ENCODE results near the gene KRT31. TPM values are rescaled to one million over a fixed set of nuclear protein-coding genes. Genes with fewer than 3 reads are reported as not detected.
"Not testable (repeated sequence)": the region's sequence is repeated elsewhere in the genome, so short reads cannot be mapped to it uniquely, and the experiment has no call there.

KRT31 gene
- total RNA-seq, 1 donor from 2014 or later, result not detected

GRCh38 chr17:41351177-41351576 lies 46.2 kb downstream of the KRT31 start:
- DNase-seq (ENCODE audit: low read depth), result no peak
- no peaks in the 10 kb centered on the region for H3K27me3 ChIP-seq (ENCODE audit: control insufficient read depth, insufficient read depth, low read length)
- H3K36me3 ChIP-seq (ENCODE audit: control insufficient read depth, insufficient read depth, low read length), result no peaks in the 10 kb centered on the region
- H3K4me3 ChIP-seq (ENCODE audit: low read depth, low read length), result no peak overlapping the region
- TF ChIP-seq, protein P1, sequence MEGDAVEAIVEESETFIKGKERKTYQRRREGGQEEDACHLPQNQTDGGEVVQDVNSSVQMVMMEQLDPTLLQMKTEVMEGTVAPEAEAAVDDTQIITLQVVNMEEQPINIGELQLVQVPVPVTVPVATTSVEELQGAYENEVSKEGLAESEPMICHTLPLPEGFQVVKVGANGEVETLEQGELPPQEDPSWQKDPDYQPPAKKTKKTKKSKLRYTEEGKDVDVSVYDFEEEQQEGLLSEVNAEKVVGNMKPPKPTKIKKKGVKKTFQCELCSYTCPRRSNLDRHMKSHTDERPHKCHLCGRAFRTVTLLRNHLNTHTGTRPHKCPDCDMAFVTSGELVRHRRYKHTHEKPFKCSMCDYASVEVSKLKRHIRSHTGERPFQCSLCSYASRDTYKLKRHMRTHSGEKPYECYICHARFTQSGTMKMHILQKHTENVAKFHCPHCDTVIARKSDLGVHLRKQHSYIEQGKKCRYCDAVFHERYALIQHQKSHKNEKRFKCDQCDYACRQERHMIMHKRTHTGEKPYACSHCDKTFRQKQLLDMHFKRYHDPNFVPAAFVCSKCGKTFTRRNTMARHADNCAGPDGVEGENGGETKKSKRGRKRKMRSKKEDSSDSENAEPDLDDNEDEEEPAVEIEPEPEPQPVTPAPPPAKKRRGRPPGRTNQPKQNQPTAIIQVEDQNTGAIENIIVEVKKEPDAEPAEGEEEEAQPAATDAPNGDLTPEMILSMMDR (IDR thresholded peaks at IDR 0.05; ENCODE audit: insufficient read depth, low read length, poor library complexity, severe bottlenecking), result no peak

DNA sequence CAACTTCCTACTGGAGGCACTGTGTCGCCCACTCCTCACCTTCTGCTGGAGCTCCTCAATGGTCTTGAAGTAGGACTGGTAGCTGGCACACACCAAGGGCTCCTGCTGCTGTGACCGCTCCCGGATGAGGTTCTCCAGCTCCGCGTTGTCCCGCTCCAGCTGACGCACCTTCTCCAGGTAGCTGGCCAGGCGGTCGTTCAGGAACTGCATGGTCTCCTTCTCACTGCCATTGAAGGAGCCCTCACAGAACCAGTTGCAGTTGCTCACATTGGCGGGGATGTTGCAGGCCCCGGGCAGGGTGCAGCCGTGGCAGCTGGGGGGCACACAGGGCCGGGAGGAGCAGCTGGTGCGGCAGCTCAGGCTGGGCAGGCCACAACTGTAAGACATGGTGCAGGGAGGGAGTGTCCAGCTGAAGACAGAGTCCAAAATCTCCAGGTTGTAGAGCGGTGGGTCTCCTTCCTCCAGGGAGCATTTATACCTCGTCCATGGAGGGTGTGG lies 47.0 kb downstream of the KRT31 start, which contains the start of gene KRT33A:
KRT33A (minus strand) TSS at position 448 of the 498 bp plus-strand sequence; CDS start at position 387, 61 bp downstream.
- H3K36me3 ChIP-seq (ENCODE audit: control insufficient read depth, insufficient read depth, low read length); DNase-seq (ENCODE audit: low read depth); H3K4me3 ChIP-seq (ENCODE audit: low read depth, low read length): not testable (repeated sequence)

DNA sequence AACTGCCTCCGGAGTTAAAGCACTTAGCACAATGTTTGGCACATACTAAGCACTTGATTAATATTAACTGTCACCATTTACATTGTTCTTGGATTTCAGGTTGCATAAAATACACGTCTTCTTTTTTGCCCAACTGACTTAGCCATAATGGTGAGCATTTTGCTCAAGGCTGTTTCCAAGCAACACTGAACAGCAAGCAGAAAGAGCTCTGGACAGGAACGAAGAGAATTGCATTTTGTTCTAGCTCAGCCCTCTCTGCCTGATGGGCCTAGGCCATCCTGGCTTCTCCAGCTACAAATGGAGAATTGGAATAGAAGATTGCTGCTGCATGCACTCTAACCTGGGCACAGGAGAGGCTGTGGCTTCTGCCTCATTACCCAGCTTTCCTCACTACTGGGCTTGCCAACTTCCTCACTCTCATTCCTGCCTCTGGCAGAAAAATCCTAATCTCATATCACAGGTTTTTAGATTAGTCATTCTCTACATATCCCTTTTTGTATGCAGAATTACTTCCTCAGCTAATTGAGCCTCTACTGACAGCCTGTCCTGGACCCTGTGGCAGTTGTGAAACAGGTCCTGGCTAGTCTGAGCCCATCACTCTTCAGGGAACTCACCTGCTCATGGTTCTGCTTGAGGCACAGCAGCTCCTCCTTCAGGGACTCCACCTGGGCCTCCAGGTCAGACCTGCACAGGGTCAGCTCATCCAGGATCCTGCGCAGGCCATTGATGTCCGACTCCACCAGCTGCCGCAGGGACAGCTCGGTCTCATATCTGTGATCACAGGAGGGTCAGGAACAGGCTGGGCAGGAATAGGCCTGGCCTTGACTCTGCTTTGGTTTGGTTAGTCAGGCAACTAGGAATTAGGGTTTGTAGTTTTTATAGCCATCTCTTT lies 49.3 kb downstream of the KRT31 start:
- no peak overlapping the region for H3K4me3 ChIP-seq (ENCODE audit: low read depth, low read length)
- TF ChIP-seq, protein P1 (IDR thresholded peaks at IDR 0.05; ENCODE audit: insufficient read depth, low read length, poor library complexity, severe bottlenecking), result no peak
- H3K27me3 ChIP-seq (ENCODE audit: control insufficient read depth, insufficient read depth, low read length), result no peaks in the 10 kb centered on the region
- no peaks in the 10 kb centered on the region for H3K36me3 ChIP-seq (ENCODE audit: control insufficient read depth, insufficient read depth, low read length)
- no peak for DNase-seq (ENCODE audit: low read depth)

More for the DNA sequence above, 47.0 kb downstream of the KRT31 start, which contains the start of gene KRT33A:
- H3K27me3 ChIP-seq (ENCODE audit: control insufficient read depth, insufficient read depth, low read length), result not testable (repeated sequence)

- not testable (repeated sequence) for H3K27me3 ChIP-seq (ENCODE audit: control insufficient read depth, insufficient read depth, low read length); H3K36me3 ChIP-seq (ENCODE audit: control insufficient read depth, insufficient read depth, low read length); H3K4me3 ChIP-seq (ENCODE audit: low read depth, low read length); DNase-seq (ENCODE audit: low read depth)
Observed at GRCh38 chr17:41346421-41346820, 51.0 kb downstream of the KRT31 start.

- DNase-seq (ENCODE audit: low read depth), result no peak
- TF ChIP-seq, protein P1 (IDR thresholded peaks at IDR 0.05; ENCODE audit: insufficient read depth, low read length, poor library complexity, severe bottlenecking), result no peak
- Histone ChIP-seq H3K36me3 (ENCODE audit: control insufficient read depth, insufficient read depth, low read length) (no peaks in the 10 kb centered on the region), H3K4me3 (ENCODE audit: low read depth, low read length) (no peak overlapping the region), H3K27me3 (ENCODE audit: control insufficient read depth, insufficient read depth, low read length) (no peaks in the 10 kb centered on the region)
Observed at GRCh38 chr17:41345992-41346391, 51.4 kb downstream of the KRT31 start.

Other genes starting within 250 kb of the KRT31 start
- gene KRTAP4-5, start 247.8 kb downstream of the KRT31 start, total RNA-seq, result not detected in 2 replicates
- gene KRTAP4-4, start 236.9 kb downstream of the KRT31 start, total RNA-seq, result not detected in 2 replicates
- not detected in 2 replicates for gene KRTAP4-3, start 229.4 kb downstream of the KRT31 start, total RNA-seq
- not detected in 2 replicates for gene KRTAP4-2, start 219.4 kb downstream of the KRT31 start, total RNA-seq
- not detected in 2 replicates for gene KRTAP4-1, start 212.7 kb downstream of the KRT31 start, total RNA-seq
- gene KRTAP9-1, start 207.7 kb downstream of the KRT31 start, total RNA-seq, result not detected in 2 replicates
- gene KRTAP9-2, start 171.0 kb downstream of the KRT31 start, total RNA-seq, result not detected in 2 replicates
- gene KRTAP9-3, start 165.2 kb downstream of the KRT31 start, total RNA-seq, result not detected in 2 replicates
- not detected in 2 replicates for gene KRTAP9-8, start 159.6 kb downstream of the KRT31 start, total RNA-seq
- gene KRTAP9-4, start 147.9 kb downstream of the KRT31 start, total RNA-seq, result not detected in 2 replicates
- gene KRTAP9-9, start 142.2 kb downstream of the KRT31 start, total RNA-seq, result not detected in 2 replicates
- not detected in 2 replicates for gene KRTAP9-6, start 132.2 kb downstream of the KRT31 start, total RNA-seq
- gene KRTAP9-7, start 121.9 kb downstream of the KRT31 start, total RNA-seq, result not detected in 2 replicates
- gene KRTAP29-1, start 94.8 kb downstream of the KRT31 start, total RNA-seq, result not detected in 2 replicates
- gene KRTAP16-1, start 88.3 kb downstream of the KRT31 start, total RNA-seq, result not detected in 2 replicates
- not detected in 2 replicates for gene KRTAP17-1, start 81.9 kb downstream of the KRT31 start, total RNA-seq
- not detected in 2 replicates for gene KRT33A, start 46.8 kb downstream of the KRT31 start, total RNA-seq
- gene KRT33B, start 27.8 kb downstream of the KRT31 start, total RNA-seq, result 0.17 TPM in 1 of 2 replicates, not detected in the other
- gene KRT34, start 15.3 kb downstream of the KRT31 start, total RNA-seq, result 2.5 and 5.5 TPM in 2 replicates
- gene KRT37, start 27.0 kb upstream of the KRT31 start, total RNA-seq, result not detected in 2 replicates
- not detected in 2 replicates for gene KRT38, start 43.4 kb upstream of the KRT31 start, total RNA-seq
- not detected in 2 replicates for gene KRT32, start 69.8 kb upstream of the KRT31 start, total RNA-seq
- not detected in 2 replicates for gene KRT35, start 83.5 kb upstream of the KRT31 start, total RNA-seq
- not detected in 2 replicates for gene KRT36, start 92.3 kb upstream of the KRT31 start, total RNA-seq
- gene KRT13, start 108.0 kb upstream of the KRT31 start, total RNA-seq, result 0.96 TPM in 1 of 2 replicates, not detected in the other
- 1.3 and 1.6 TPM in 2 replicates for gene KRT15, start 121.3 kb upstream of the KRT31 start, total RNA-seq
- 851 and 925 TPM in 2 replicates for gene KRT19, start 130.7 kb upstream of the KRT31 start, total RNA-seq
- not detected in 2 replicates for gene KRT9, start 174.5 kb upstream of the KRT31 start, total RNA-seq
- gene KRT14, start 189.3 kb upstream of the KRT31 start, total RNA-seq, result not detected in 2 replicates
- 4.2 and 4.8 TPM in 2 replicates for gene KRT16, start 215.2 kb upstream of the KRT31 start, total RNA-seq
- 208 and 216 TPM in 2 replicates for gene KRT17, start 227.0 kb upstream of the KRT31 start, total RNA-seq

Data from kidney epithelial cell (primary cell).